HEK293T (cell line): ENCODE data around the gene CCDC57.

Source experiments
- CTCF ChIA-PET: fragments of 350-600 bp; formaldehyde crosslinking; extraction: SDS; loops from one replicate; lab custom pipeline; 2021; ENCODE audit warnings: antibody characterized with exemption, inconsistent platforms; lab: Yijun Ruan, JAX
- POLR2A ChIA-PET: fragments of 350-600 bp; formaldehyde crosslinking; extraction: SDS; loops from one replicate; lab custom pipeline; 2020; ENCODE audit warnings: antibody characterized with exemption, inconsistent platforms; lab: Yijun Ruan, JAX
- DNase-seq: peaks from one replicate; pipeline ENCODE4 v3.0.0; 2012; ENCODE audit warnings: mixed read lengths; ENCODE audit errors: extremely low spot score
- ARNT ChIP-seq: fragments of 450-650 bp; IDR thresholded peaks from 2 replicates; pipeline ENCODE4 v1.6.1; 2017; ENCODE audit warnings: mild to moderate bottlenecking
- BHLHE40 ChIP-seq: fragments of 450-650 bp; IDR thresholded peaks from 2 replicates; pipeline ENCODE4 v1.6.1; 2016; ENCODE audit warnings: mild to moderate bottlenecking, moderate library complexity, borderline replicate concordance
- CTBP1 ChIP-seq: fragments of 450-650 bp; IDR thresholded peaks from 2 replicates; pipeline ENCODE4 v1.6.1; 2016; ENCODE audit warnings: borderline replicate concordance
- ELF4 ChIP-seq: fragments of 450-650 bp; IDR thresholded peaks from 2 replicates; pipeline ENCODE4 v1.6.1; 2017; ENCODE audit warnings: antibody characterized with exemption
- FOXA1 ChIP-seq: fragments of 450-650 bp; IDR thresholded peaks from 2 replicates; pipeline ENCODE4 v1.6.1; 2016; ENCODE audit warnings: mild to moderate bottlenecking
- FOXK2 ChIP-seq: fragments of 450-650 bp; IDR thresholded peaks from 2 replicates; pipeline ENCODE4 v1.6.1; 2016; ENCODE audit warnings: mild to moderate bottlenecking
- FOXM1 ChIP-seq: fragments of 450-650 bp; IDR thresholded peaks from 2 replicates; pipeline ENCODE4 v1.6.1; 2017; ENCODE audit warnings: mild to moderate bottlenecking, borderline replicate concordance
- HDGF ChIP-seq: fragments of 450-650 bp; IDR thresholded peaks from 2 replicates; pipeline ENCODE4 v1.6.1; 2017; ENCODE audit warnings: antibody characterized with exemption, borderline replicate concordance
- L3MBTL2 ChIP-seq: fragments of 450-650 bp; conservative IDR thresholded peaks from 2 replicates; pipeline ENCODE4 v1.6.1; 2016; ENCODE audit warnings: mild to moderate bottlenecking
- LEF1 ChIP-seq: fragments of 450-650 bp; IDR thresholded peaks from 2 replicates; pipeline ENCODE4 v1.6.1; 2017; ENCODE audit warnings: mild to moderate bottlenecking, borderline replicate concordance
- NFRKB ChIP-seq: fragments of 450-650 bp; IDR thresholded peaks from 2 replicates; pipeline ENCODE4 v1.6.1; 2016; ENCODE audit warnings: mild to moderate bottlenecking, moderate library complexity
- PKNOX1 ChIP-seq: fragments of 450-650 bp; IDR thresholded peaks from 2 replicates; pipeline ENCODE4 v1.6.1; 2016
- SP1 ChIP-seq: fragments of 450-650 bp; IDR thresholded peaks from 2 replicates; pipeline ENCODE4 v1.6.1; 2017
- SUZ12 ChIP-seq: fragments of 450-650 bp; IDR thresholded peaks from 2 replicates; pipeline ENCODE4 v1.6.1; 2016; ENCODE audit warnings: mild to moderate bottlenecking
- TARDBP ChIP-seq: fragments of 450-650 bp; IDR thresholded peaks from 2 replicates; pipeline ENCODE4 v1.6.1; 2016
- ZNF384 ChIP-seq: fragments of 450-650 bp; IDR thresholded peaks from 2 replicates; pipeline ENCODE4 v1.6.1; 2016

The CCDC57 gene

GRCh38 chr17:82089723-82090548 lies 122.7 kb downstream of the CCDC57 start:
- CTCF ChIA-PET: no interaction called here

GRCh38 chr17:82088838-82089722 lies 123.6 kb downstream of the CCDC57 start:
- DNase-seq: no peak
- ChIA-PET CTCF (no interaction called here), POLR2A (interaction anchor here (5.2 kb wide), 1 partner anchor 9 kb away, joined by 19 read pairs; the partner anchor contains the start of gene FASN)
- TF ChIP-seq ARNT: no peak
- no peak for TF ChIP-seq HDGF
- no peak for TF ChIP-seq CTBP1
- TF ChIP-seq L3MBTL2: no peak
- TF ChIP-seq ELF4: no peak
- no peak for TF ChIP-seq BHLHE40
- no peak for TF ChIP-seq ZNF384
- TF ChIP-seq FOXA1: no peak
- TF ChIP-seq SP1: no peak
- TF ChIP-seq NFRKB: no peak
- TF ChIP-seq FOXK2: no peak
- TF ChIP-seq LEF1: no peak

More at GRCh38 chr17:82089723-82090548, 122.7 kb downstream of the CCDC57 start:
- DNase-seq: no peak
- no peak for TF ChIP-seq NFRKB
- TF ChIP-seq ZNF384: no peak
- no peak for TF ChIP-seq ELF4
- no peak for TF ChIP-seq TARDBP
- no peak for TF ChIP-seq HDGF
- TF ChIP-seq BHLHE40: no peak
- TF ChIP-seq CTBP1: no peak
- no peak for TF ChIP-seq SUZ12
- TF ChIP-seq FOXK2: no peak
- no peak for TF ChIP-seq LEF1
- TF ChIP-seq FOXA1: no peak
- no peak for TF ChIP-seq ARNT
- TF ChIP-seq L3MBTL2: no peak
- no peak for TF ChIP-seq PKNOX1
- TF ChIP-seq SP1: no peak
- TF ChIP-seq FOXM1: no peak
- POLR2A ChIA-PET: interaction anchor here (0.7 to 5.2 kb wide), 2 partner anchors 9 to 24 kb away, joined by 3 to 19 read pairs; partner anchors contain the start of genes DUS1L and FASN

GRCh38 chr17:82087961-82088837 lies 124.4 kb downstream of the CCDC57 start:
- CTCF ChIA-PET: no interaction called here
- DNase-seq: no peak
- TF ChIP-seq TARDBP: no peak
- POLR2A ChIA-PET: interaction anchor here (5.2 kb wide), 1 partner anchor 10 kb away, joined by 19 read pairs; the partner anchor contains the start of gene FASN

- ChIA-PET CTCF (no interaction called here), POLR2A (interaction anchor here (5.2 kb wide), 1 partner anchor 11 kb away, joined by 19 read pairs; the partner anchor contains the start of gene FASN)
- no peak for TF ChIP-seq SUZ12
- TF ChIP-seq FOXA1: no peak
- no peak for TF ChIP-seq HDGF
- TF ChIP-seq BHLHE40: no peak
- no peak for TF ChIP-seq NFRKB
- DNase-seq: no peak
These were observed 125.4 kb downstream of the CCDC57 start for GRCh38 chr17:82086941-82087906.

- CTCF ChIA-PET: interaction anchor here (0.6 kb wide), 1 partner anchor 181 kb away, joined by 3 read pairs; no protein-coding TSS in a partner anchor
- no peak for TF ChIP-seq ELF4
- POLR2A ChIA-PET: interaction anchor here (5.2 kb wide), 1 partner anchor 12 kb away, joined by 19 read pairs; the partner anchor contains the start of gene FASN
- DNase-seq: no peak
These were observed 126.5 kb downstream of the CCDC57 start for GRCh38 chr17:82085931-82086764.
